Ovary (tissue), 9 donors: Measurements from ENCODE around the gene LCA5. TPM values are rescaled to one million over a fixed set of nuclear protein-coding genes. Genes with fewer than 3 reads are reported as not detected.

Experiments used
- DNase-seq, 5 donors: peaks; one replicate each; pipeline ENCODE4 v3.0.0-alpha.2; 2019 to 2020
- H3K27ac ChIP-seq, 2 donors: fragments of 200-600 bp; one replicate each; pipeline versions ENCODE4 v1.5.1 to v1.8.0; 2019 to 2022
- H3K27me3 ChIP-seq: fragments of 200-600 bp; one replicate; pipeline ENCODE4 v1.8.0; 2022
- H3K36me3 ChIP-seq: fragments of 200-600 bp; sonication (generic); one replicate; pipeline ENCODE4 v1.5.1; 2019
- H3K4me1 ChIP-seq: one replicate; pipeline ENCODE4 v1.8.1; 2013; ENCODE audit warnings: mild to moderate bottlenecking, moderate library complexity; ENCODE audit not compliant: insufficient read depth
- H3K4me3 ChIP-seq: fragments of 200-600 bp; sonication (generic); one replicate; pipeline ENCODE4 v1.5.1; 2017
- H3K9me3 ChIP-seq, 2 donors: fragments of 200-600 bp in 1 of 2; sonication (generic) in 1 of 2; one replicate each; pipeline versions ENCODE4 v1.5.1 to v1.8.1; 2013 to 2019; ENCODE audit warnings: mild to moderate bottlenecking in 1 of 2, moderate library complexity in 1 of 2
- CTCF ChIP-seq, 3 donors: fragments of 450-650 bp in 2 of 3; fragments of 200-600 bp in 1 of 3; IDR thresholded peaks; one replicate each; pipeline versions ENCODE4 v1.5.1 to v1.8.0; 2016 to 2022; ENCODE audit warnings: antibody characterized with exemption in 3 of 3, mild to moderate bottlenecking in 1 of 3
- EP300 ChIP-seq: sonication (generic); formaldehyde crosslinking; IDR thresholded peaks from one replicate; pipeline ENCODE4 v1.6.1; 2017; ENCODE audit warnings: antibody characterized with exemption
- POLR2A ChIP-seq: fragments of 450-650 bp; IDR thresholded peaks from one replicate; pipeline ENCODE4 v1.6.1; 2017; ENCODE audit warnings: antibody characterized with exemption, mild to moderate bottlenecking, moderate library complexity
- WGBS, 3 donors: extraction: QIAGEN DNeasy Blood & Tissue Kit in 1 of 3; methylation state at CpG; one replicate each; pipeline versions ENCODE4 v1.1.5 to v1.1.7; 2013 to 2017; 5-methylcytosine and 5-hydroxymethylcytosine counted together
- intact Hi-C, 4 donors: fragments of 100-400 bp; cut with DNase I; formaldehyde crosslinking; loops; one replicate each; pipeline versions ENCODE4 v1.11.0 to v1.15.1; 2022 to 2023
- polyA plus RNA-seq, 2 donors: library from polyadenylated mRNA; stranded (reverse); fragments of 200-250 nt in 1 of 2; fragments of 350-450 nt in 1 of 2; fragmentation: Illumina TruSeq in 1 of 2; extraction: RNeasy Lipid Tissue Mini Kit (QIAGEN cat#74804) in 1 of 2; gene quantifications; one replicate each; pipeline ENCODE4 v1.2.3, GENCODE V29; 2013 to 2014
- total RNA-seq, 7 donors: library from RNA; depleted of rRNA in 2 of 7; stranded (reverse); fragments of >200 nt in 2 of 7; fragmentation: NEBNext Ultra II Directional in 3 of 7; extraction: Animal tissue kit (Norgen Biotek cat#: 25700) in 3 of 7; gene quantifications; one replicate each; pipeline versions ENCODE4 v1.1.0 to v1.2.4, GENCODE V29; 2016 to 2023
- donor health status: DM: no; HTN: no; CAD: no; lungs with moderate emphysema.
- donor health status: DM: no; HTN: no; CAD: no.
- donor health status: Bipolar disorder and iron deficiency.
- donor health status: DM: yes; HTN: yes; CAD: no.
- donor health status: DM: no; HTN: no; CAD: no.
- donor health status: DM: yes; HTN: yes; CAD: no.

Gene LCA5
- total and polyA plus RNA-seq, 9 donors, result 4.9 to 11.4 (median 8.9) TPM

GRCh38 chr6:79463621-79464050, 73.6 kb downstream of the LCA5 start:
- no peaks in the 10 kb centered on the region for H3K4me1 ChIP-seq
- TF ChIP-seq EP300 (no peak), CTCF (IDR thresholded peaks at IDR 0.05) (no peak), POLR2A (no peak)
- no peaks in the 10 kb centered on the region for H3K9me3 ChIP-seq
- H3K36me3 ChIP-seq, result no peaks in the 10 kb centered on the region
- no peak overlapping the region for H3K4me3 ChIP-seq
- 86 to 91% (median 89%) methylated on average over 4 of the region's 4 CpGs for WGBS, 3 donors
- intact Hi-C loops, result no loop called here
- DNase-seq, result no peak
- H3K27me3 ChIP-seq, result no peaks in the 10 kb centered on the region
- H3K27ac ChIP-seq, result no peak overlapping the region

GRCh38 chr6:79461205-79461604, 76.0 kb downstream of the LCA5 start:
- Histone ChIP-seq H3K9me3 (no peaks in the 10 kb centered on the region), H3K36me3 (no peaks in the 10 kb centered on the region), H3K4me1 (no peaks in the 10 kb centered on the region), H3K27ac (no peak overlapping the region), H3K27me3 (no peaks in the 10 kb centered on the region), H3K4me3 (no peak overlapping the region)
- intact Hi-C loops, result no loop called here
- no peak for DNase-seq
- TF ChIP-seq EP300, result no peak
- WGBS, 3 donors, result 92 to 94% (median 94%) methylated on average over 3 of the region's 3 CpGs

GRCh38 chr6:79455446-79455845, 81.8 kb downstream of the LCA5 start:
- no peak overlapping the region for H3K4me3 ChIP-seq
- TF ChIP-seq POLR2A (no peak), CTCF (IDR thresholded peaks at IDR 0.05) (no peak), EP300 (no peak)
- H3K27me3 ChIP-seq, result no peaks in the 10 kb centered on the region
- WGBS, 3 donors, result 80 to 90% (median 83%) methylated on average over 1 of the region's 1 CpG
- H3K36me3 ChIP-seq, result no peaks in the 10 kb centered on the region
- intact Hi-C loops, result no loop called here
- no peaks in the 10 kb centered on the region for H3K9me3 ChIP-seq
- no peak for DNase-seq
- H3K4me1 ChIP-seq, result no peaks in the 10 kb centered on the region
- H3K27ac ChIP-seq, result no peak overlapping the region

GRCh38 chr6:79453558-79454042, 83.6 kb downstream of the LCA5 start:
- H3K27ac ChIP-seq, result no peak overlapping the region
- H3K9me3 ChIP-seq, result no peaks in the 10 kb centered on the region
- H3K4me1 ChIP-seq, result no peaks in the 10 kb centered on the region
- no peak for TF ChIP-seq CTCF (IDR thresholded peaks at IDR 0.05)
- no peak for TF ChIP-seq EP300
- no peak for TF ChIP-seq POLR2A
- no peak overlapping the region for H3K4me3 ChIP-seq
- H3K36me3 ChIP-seq, result no peaks in the 10 kb centered on the region
- WGBS, 3 donors, result 78 to 92% (median 86%) methylated on average over 3 of the region's 3 CpGs
- H3K27me3 ChIP-seq, result no peaks in the 10 kb centered on the region
- intact Hi-C loops, result no loop called here
- DNase-seq, result no peak

- intact Hi-C loops, result no loop called here
- Histone ChIP-seq H3K27ac (no peak overlapping the region), H3K9me3 (no peaks in the 10 kb centered on the region), H3K27me3 (no peaks in the 10 kb centered on the region), H3K4me3 (no peak overlapping the region), H3K36me3 (no peaks in the 10 kb centered on the region), H3K4me1 (no peaks in the 10 kb centered on the region)
- WGBS, 3 donors, result 68 to 77% (median 77%) methylated on average over 7 of the region's 7 CpGs
- DNase-seq, result no peak
- TF ChIP-seq POLR2A (no peak), EP300 (no peak), CTCF (IDR thresholded peaks at IDR 0.05) (no peak)
Observed at GRCh38 chr6:79450984-79451383, 86.2 kb downstream of the LCA5 start.
